GM10266 (cell line): ENCODE results near the gene CACNA1C.

ENCODE experiments used
- DNase-seq: peaks from one replicate; pipeline ENCODE4 v3.0.0; 2012; ENCODE audit errors: extremely low spot score
- TF ChIP-seq, protein P1 (sequence below): IDR thresholded peaks from 2 replicates; pipeline ENCODE4 v1.5.1; 2012; ENCODE audit warnings: mild to moderate bottlenecking, low read depth; ENCODE audit not compliant: control insufficient read depth, insufficient read depth; ENCODE audit errors: missing control alignments

CACNA1C gene

DNA sequence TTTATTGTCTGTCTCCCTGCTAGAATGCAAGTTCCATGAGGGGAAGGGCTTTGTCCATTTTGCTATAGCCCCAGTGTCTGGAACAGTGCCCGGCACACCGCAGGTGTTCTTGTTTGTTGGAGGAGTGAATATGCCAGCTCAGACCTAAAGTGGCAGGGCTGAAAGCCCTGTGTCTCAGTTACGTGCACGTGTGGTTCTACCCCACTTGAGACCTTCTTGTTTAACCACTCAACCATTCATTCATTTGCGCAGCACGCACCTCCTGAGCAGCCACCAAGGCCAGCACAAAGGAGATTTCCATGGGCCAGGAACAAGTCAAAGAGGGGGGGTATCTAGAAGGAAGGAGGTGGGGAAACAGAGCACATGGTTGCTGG lies 404.0 kb downstream of the CACNA1C start:
- TF ChIP-seq, protein P1, sequence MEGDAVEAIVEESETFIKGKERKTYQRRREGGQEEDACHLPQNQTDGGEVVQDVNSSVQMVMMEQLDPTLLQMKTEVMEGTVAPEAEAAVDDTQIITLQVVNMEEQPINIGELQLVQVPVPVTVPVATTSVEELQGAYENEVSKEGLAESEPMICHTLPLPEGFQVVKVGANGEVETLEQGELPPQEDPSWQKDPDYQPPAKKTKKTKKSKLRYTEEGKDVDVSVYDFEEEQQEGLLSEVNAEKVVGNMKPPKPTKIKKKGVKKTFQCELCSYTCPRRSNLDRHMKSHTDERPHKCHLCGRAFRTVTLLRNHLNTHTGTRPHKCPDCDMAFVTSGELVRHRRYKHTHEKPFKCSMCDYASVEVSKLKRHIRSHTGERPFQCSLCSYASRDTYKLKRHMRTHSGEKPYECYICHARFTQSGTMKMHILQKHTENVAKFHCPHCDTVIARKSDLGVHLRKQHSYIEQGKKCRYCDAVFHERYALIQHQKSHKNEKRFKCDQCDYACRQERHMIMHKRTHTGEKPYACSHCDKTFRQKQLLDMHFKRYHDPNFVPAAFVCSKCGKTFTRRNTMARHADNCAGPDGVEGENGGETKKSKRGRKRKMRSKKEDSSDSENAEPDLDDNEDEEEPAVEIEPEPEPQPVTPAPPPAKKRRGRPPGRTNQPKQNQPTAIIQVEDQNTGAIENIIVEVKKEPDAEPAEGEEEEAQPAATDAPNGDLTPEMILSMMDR: no peak

DNA sequence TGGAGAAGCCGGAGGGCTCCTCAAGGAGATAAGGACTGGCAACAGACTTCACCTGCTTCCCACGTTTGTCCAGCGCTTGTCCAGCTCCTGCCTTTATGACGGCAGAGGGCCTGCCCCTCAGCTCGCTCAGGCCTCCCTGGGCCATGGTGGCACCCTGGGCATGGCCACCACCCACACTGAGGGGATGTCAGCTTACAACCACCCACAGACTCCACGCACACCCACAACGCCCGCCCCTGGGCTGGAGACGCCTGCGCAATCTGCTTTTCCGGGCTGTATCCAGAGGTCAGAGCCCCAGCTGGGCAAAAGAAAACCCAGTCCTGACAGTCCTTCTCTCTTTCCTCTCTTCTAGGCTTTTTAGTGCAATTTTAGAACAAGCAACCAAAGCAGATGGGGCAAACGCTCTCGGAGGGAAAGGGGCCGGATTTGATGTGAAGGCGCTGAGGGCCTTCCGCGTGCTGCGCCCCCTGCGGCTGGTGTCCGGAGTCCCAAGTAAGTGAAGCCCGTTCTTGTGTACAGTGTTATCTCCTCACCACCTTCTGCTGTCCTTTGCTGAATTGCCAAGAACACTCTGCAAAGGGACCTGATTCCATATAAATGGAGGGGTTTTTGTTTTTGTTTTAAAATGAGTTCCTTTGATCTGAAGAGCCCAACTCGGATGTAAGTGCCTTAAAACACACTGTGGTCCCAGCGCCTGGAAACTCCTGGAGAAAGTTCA lies 404.6 kb downstream of the CACNA1C start:
- TF ChIP-seq, protein P1: no peak

More for the DNA sequence above, 404.0 kb downstream of the CACNA1C start:
- DNase-seq: no peak

DNA sequence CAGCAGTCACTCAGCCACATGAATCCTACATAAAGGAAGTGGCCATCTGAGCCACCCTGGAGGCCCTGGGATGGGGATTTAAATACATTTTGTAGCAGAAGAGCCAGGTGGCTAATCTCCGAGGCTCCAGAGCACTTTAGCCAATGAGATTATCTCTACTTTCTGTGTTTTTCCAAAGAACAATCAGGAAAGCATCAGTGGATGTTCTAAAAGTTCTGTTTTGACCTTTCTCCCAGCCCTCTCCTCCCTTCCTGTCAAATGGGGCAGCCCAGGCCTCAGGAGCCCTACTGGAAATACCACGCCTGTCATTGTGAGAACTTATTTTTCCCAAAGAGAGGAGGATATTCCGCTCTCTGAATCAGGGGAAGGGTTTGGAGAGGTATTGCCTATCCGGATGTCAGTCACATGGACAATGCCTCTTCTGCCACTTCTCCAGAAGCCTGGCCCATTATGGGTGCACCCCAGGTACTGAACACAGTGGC lies 405.2 kb downstream of the CACNA1C start:
- no peak for DNase-seq
- TF ChIP-seq, protein P1: no peak

More for the DNA sequence above, 404.6 kb downstream of the CACNA1C start:
- no peak for DNase-seq

DNA sequence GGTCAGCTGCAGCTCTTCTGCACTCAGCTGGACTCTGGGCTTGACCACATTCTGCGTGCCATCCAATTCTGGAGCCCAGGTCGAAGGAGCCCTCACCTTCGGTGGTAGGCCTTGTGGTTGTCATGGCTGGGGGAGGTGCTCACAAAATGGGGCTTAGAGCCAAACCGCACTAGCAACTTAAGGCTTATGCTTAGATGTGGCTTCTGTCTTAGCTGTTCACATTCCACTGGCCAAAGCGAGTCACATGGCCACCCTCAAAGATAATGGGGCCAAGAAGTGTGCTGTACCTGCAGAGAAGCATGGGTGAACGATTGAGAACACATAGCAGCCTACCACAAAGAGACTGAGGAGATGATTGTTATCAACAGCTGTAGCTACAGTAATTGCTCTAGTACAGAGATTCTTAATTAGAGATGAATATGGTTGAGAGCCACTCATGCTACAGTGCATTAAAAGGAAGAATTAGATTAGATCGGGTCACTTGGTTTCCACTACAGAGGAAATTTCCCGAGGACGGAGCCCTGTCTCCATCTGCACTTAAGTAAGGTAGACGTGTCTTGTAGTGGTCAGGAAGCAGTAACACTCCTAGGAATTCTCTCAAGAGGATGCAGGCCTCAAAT lies 407.4 kb downstream of the CACNA1C start:
- no peak for DNase-seq
- TF ChIP-seq, protein P1: no peak

DNA sequence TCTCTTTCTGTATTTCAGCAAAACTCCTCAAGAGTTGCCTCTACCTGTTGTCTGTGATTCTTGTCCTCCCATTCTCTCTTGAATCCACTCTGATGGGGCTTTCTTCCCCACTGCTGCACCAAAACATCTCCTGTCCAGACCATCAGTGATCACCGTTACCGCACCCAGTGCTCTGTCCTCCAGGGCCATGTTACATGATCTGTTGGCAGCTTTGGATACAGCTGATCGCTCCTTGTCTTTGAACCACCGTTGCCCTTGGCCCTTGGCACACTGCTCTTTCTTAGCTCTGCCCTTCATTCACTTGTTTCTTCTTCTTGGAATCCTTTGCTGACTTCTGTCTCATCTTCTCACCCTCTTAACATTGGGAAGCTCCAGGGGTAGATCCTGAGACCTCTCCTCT lies 408.3 kb downstream of the CACNA1C start:
- TF ChIP-seq, protein P1: no peak
- no peak for DNase-seq

DNA sequence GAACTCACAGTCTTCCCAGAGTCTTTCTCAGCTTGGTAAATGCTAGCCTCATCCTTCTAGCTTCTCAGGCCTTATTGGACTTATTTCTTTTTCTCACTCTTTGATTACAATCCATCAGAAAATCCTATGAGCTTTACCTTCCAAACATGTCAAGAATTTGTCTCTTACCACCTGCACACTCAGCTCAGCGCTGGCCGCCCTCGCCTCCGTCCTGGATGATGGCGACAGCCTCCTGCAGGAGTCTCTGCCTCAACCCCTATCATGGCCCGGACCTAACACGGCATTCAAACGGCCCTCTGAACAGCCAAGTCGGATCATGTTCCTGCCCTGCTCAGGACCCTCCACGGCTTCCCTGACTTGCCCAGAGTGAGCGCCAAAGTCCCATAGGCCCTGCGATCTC lies 408.9 kb downstream of the CACNA1C start:
- TF ChIP-seq, protein P1: no peak
- DNase-seq: no peak

DNA sequence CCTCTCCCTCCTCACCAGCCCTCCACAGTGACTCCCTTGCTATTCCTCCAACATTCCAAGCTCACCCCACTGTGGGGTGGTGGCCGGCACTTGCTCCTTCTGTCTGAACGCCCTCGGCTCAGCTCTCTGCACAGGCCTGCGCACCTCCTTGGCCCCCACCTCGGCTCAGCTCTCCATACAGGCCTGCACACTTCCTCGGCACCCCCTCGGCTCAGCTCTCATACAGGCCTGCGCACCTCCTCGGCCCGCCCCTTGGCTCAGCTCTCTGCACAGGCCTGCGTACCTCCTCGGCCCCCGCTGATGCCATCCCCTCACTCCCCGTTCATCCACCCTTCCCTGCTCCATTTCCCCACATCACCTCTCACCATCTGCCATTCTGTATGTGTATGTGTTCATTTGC lies 409.3 kb downstream of the CACNA1C start:
- TF ChIP-seq, protein P1: no peak
- no peak for DNase-seq
